CD4-positive, alpha-beta T cell treated with Interleukin-6 at 100 ng/mL for 8 hours (primary cell): ENCODE results near the gene RSF1.
"Not testable (repeated sequence)": the region's sequence is repeated elsewhere in the genome, so short reads cannot be mapped to it uniquely, and the experiment has no call there.

ENCODE experiments used
- DNase-seq: peaks from one replicate; pipeline ENCODE4 v3.0.0-alpha.2; 2020; ENCODE audit warnings: mixed read lengths, low spot score

RSF1 gene, protein sequence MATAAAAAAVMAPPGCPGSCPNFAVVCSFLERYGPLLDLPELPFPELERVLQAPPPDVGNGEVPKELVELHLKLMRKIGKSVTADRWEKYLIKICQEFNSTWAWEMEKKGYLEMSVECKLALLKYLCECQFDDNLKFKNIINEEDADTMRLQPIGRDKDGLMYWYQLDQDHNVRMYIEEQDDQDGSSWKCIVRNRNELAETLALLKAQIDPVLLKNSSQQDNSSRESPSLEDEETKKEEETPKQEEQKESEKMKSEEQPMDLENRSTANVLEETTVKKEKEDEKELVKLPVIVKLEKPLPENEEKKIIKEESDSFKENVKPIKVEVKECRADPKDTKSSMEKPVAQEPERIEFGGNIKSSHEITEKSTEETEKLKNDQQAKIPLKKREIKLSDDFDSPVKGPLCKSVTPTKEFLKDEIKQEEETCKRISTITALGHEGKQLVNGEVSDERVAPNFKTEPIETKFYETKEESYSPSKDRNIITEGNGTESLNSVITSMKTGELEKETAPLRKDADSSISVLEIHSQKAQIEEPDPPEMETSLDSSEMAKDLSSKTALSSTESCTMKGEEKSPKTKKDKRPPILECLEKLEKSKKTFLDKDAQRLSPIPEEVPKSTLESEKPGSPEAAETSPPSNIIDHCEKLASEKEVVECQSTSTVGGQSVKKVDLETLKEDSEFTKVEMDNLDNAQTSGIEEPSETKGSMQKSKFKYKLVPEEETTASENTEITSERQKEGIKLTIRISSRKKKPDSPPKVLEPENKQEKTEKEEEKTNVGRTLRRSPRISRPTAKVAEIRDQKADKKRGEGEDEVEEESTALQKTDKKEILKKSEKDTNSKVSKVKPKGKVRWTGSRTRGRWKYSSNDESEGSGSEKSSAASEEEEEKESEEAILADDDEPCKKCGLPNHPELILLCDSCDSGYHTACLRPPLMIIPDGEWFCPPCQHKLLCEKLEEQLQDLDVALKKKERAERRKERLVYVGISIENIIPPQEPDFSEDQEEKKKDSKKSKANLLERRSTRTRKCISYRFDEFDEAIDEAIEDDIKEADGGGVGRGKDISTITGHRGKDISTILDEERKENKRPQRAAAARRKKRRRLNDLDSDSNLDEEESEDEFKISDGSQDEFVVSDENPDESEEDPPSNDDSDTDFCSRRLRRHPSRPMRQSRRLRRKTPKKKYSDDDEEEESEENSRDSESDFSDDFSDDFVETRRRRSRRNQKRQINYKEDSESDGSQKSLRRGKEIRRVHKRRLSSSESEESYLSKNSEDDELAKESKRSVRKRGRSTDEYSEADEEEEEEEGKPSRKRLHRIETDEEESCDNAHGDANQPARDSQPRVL (N-terminal part only)

DNA sequence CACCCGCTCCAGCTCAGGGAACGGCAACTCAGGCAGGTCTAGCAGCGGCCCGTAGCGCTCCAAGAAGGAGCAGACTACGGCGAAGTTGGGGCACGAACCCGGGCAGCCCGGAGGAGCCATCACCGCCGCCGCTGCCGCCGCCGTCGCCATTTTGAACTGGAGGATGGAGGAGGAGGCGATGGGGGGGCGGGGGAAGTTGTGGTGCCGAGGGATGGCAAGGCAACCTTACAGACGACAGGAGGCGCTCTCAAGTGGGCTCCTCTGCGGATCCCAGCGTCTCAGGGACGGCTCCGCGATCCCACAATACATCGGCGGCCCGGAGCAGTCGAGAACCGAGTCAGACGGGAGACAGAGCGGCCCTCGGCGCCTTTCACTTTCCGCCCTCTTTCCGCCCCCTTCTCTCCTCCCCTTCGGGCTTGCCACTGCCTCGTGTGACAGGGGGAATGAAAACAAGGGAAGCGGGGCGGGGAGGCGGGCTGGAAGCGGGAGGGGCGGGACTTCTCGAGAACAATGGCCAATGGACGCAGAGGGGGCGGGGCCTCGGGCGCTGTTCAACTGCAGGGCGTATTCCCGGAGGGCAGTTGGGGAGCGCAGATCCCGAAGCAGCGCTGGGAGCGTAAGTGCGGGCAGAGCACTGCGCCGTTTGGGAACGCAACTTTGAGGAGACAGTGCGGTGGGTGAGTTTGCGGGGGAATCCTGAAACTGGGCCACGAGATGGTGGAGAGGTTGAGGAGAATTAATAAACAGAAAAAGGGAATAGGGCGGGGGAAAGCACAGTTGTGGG is at the start of gene RSF1, which contains the start of gene AAMDC:
Gene RSF1 (minus strand): TSS at position 158 of the 784 bp plus-strand sequence. CDS start 8 bp downstream, at position 150.
Gene AAMDC (plus strand): TSS at position 580 of the 784 bp plus-strand sequence. CDS start 21,353 bp downstream, outside the sequence.
- peak; percentile 98 for DNase-seq

DNA sequence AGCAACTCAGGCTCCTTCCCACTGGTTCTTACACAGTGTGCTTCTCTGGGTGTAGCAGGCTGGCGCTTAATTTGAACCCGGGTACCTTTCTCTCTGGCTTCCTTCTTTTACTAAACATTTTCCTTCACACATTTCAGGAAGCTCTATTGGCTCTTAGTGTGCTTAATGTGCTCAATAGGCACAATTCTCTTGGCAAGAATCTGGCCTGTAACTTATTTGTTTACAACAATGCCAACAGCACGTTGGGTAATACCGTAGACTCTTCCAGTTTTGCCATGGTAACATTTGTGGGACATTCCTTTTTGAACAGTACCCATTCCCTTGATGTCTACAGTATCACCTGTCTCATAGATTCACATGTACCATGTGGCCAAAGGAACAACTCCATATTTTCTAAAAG is 48.2 kb upstream of the RSF1 start:
- no peak for DNase-seq

DNA sequence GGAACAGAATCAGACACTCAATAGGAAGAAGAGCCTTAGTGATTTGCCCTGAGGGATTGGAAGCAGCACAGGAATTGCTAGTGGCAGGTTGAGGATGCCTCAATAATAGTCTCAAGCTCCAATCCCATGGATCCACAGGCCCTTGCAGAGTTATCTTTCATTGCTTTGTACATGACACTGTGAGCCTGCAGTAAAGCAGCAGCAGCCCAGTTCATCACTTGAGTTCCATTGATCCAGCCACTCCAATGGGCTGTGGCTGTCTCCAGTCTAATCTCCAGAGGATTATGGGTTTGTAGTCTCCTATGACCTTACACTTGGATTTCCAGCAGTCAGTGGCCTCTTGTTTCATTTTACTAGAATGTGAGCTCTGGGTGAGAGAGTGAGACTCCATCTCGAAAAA is 45.8 kb upstream of the RSF1 start:
- no peak for DNase-seq

DNA sequence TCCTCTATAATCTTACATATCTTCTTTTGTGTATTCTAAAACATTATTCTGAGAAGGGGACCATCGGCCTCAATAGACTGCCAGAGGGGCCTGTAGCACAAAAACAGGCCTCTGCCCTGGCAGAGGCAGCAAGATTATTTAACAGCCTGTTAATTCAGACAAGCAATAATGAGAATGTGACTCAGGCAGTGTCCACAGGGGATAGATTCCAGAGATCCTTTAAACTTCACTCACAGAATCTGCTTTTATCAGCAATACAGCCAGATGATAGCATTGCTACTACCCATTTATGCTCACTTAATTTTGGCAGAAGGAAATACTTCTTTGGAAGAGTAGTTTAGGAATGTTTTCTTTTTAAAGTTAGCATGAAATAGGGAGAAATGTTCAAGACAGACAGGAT is 45.3 kb upstream of the RSF1 start:
- DNase-seq: no peak

DNA sequence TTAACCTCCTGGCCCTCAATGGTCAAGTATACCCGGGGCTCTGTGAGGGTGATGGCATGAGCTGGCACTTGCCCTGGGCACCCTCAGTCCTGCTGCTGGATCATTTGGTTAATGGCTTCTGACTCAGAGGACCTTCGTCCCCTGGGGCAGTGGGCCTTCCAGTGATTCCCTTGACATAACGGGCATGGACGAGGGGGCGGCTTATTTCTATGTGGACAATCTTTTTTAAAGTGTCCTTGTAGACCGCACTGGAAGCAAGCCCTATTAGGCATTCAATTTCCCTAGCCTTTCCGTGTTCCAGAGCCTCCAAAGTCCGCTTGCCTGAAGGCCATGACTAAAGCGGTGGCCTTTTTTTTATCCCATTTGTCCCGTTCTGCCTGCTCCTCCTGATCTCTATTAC is 40.9 kb upstream of the RSF1 start:
- not testable (repeated sequence) for DNase-seq

DNA sequence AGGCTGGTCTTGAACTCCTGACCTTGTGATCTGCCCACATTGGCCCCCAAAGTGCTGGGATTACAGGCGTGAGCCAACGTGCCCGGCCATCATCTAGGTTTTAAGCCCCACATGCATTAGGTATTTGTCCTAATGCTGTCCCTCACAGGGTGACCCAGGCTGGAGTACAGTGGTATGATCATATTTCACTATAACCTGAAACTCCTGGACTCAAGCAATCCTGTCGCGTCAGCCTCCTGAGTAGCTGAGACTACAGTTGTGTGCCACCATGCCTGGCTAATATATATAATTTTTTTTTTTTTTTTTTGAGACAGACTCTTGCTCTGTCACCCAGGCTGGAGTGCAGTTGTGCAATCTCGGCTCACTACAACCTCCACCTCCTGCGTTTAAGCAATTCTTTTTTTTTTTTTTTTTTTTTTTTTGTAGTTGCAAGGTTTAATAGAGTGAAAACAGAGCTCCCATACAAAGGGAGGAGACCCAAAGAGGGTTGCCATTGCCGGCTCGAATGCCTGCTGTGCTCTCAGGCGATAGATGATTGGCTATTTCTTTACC is 37.5 kb upstream of the RSF1 start:
- DNase-seq: not testable (repeated sequence)

DNA sequence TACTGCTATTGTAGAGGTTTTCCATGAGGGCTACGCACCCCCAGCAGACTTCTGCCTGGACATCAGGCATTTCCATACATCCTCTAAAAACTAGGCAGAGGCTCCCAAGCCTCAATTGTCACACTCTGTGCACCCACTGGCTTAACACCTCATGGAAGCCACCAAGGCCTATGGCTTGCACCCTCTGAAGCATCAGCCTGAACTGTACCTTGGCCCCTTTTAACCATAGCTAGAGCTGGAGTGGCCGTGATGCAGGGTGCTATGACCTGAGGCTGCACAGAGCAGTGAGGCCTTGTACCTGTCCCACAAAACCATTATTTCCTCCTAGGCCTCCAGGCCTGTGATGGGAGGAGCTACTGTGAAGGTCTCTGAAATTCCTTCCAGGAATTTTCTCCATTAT is 34.3 kb upstream of the RSF1 start:
- DNase-seq: no peak

DNA sequence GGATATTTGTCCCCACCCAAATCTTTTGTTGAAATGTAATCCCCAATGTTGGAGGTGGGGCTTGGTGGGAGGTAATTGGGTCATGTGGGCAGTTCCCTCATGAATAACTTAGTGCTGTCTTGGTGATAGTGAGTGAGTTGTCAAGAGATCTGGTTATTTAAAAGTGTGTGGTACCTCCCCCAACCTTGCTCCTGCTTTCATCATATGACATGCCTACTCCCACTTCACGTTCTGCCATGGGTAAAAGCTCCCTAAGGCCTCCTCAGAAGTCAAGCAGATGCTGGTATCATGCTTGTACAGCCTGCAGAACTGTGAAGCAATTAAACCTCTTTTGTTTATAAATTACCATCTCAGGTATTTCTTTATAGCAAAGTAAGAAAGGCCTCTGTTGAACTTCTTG is 31.0 kb upstream of the RSF1 start:
- no peak for DNase-seq

DNA sequence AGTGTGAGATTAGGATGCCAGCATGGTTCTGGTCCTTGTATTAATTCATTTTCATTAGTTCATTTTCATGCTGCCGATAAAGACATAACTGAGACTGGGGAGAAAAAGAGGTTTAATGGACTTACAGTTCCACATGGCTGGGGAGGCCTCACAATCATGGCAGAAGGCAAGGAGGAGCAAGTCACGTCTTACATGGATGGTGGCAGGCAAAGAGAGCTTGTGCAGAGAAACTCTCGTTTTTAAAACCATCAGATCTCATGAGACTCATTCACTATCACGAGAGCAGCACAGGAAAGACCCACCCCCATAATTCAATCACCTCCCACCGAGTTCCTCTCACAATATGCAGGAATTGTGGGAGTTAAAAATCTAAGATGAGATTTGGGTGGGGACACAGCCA is 23.2 kb upstream of the RSF1 start:
- DNase-seq: not testable (repeated sequence)

DNA sequence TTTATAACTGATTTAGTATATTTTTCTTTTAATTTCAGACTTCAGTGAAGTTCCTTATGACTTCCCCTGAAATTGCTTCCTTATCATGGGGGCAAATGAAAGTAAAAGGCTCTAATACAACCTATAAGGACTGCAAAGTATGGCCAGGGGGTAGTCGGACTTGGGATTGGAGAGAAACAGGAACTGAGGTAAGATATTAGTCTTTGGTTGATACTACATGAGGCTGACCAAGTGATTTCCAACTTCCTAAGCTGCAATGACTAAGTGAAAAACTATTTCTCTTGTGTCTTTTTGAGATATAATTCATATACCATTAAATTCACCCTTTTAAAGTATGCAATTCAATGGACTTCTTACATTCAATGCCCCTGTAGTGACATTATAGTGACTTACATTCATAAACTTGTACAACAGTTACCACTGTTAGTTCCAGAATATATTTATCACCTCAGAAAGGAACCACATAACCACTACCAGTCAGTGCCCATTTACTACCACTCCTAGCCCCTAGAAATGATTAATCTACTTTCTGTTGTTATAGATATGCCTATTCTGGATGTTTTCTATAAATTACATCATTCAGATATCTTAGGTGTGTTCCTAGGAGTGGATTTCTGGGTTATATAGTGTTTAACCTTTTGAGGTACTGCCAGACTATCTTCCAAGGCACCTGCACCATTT is 22.1 kb upstream of the RSF1 start:
- DNase-seq: no peak

DNA sequence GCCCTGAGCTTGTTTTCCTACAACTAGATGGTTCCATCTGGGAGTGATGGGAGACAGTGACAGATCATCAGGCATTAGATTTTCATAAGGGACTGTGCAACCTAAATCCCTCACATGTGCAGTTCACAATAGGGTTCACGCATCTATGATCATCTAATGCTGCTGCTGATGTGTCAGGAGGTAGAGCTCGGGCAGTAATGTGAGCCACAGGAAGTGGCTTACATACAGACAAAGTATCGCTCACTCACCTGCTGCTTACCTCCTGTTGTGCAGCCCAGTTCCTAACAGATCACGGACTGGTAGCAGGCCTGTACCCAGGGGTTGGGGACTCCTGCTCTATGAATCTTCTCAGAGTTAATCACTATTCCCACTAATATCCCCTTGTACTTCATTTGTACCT is 12.8 kb upstream of the RSF1 start:
- DNase-seq: no peak

DNA sequence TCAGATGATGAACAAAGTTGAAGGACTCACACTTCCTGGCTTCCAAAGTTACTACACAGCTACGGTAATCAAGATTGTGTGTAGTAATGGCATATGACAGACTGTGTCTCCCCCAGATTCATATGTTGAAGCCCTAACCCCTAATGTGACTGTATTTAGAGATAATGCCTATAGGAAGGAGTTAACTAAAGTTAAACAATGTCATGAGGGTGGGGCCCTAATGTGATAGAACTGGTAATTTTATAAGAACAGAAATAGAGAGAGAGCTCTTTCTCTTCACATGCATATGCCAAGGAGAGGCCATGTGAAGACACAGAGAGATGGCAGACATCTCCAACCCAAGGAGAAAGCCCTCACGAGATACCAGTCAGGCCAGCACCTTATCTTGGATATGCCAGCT is 8.4 kb upstream of the RSF1 start:
- DNase-seq: no peak

DNA sequence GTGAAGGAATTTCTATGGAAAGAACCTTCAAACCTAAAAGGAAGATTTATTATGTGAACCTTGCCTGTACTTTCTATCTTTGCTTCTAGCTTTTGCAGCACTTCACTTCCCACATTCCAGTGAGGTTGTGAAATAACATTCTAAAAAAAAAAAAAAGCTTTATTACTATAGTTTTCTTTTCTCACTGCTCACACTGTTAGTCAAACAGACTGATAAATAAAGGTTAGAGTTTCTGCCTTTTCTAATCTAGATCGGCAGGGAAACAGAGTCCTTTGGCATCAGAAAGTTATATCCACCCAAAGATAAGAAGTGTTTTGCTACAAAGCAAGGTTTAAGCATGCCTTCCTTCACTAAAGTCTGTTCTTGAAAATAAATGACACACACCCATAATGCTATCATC is 3.3 kb upstream of the RSF1 start:
- no peak for DNase-seq

DNA sequence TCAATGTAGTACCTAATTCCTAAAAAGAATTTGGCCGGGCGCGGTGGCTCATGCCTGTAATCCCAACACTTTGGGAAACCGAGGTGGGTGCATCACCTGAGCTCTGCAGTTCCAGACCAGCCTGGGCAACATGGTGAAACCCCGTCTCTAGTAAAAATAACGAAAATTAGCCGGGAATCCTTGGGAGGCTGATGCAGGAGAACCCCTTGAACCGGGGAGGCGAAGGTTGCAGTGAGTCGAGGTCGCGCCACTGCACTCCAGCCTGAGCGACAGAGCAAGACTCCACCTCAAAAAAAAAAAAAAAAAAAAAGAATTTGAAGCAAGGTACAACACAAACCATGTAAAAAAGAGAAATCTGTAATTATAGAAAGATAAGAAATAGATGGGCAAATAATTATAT is 1.6 kb upstream of the RSF1 start:
- DNase-seq: not testable (repeated sequence)

DNA sequence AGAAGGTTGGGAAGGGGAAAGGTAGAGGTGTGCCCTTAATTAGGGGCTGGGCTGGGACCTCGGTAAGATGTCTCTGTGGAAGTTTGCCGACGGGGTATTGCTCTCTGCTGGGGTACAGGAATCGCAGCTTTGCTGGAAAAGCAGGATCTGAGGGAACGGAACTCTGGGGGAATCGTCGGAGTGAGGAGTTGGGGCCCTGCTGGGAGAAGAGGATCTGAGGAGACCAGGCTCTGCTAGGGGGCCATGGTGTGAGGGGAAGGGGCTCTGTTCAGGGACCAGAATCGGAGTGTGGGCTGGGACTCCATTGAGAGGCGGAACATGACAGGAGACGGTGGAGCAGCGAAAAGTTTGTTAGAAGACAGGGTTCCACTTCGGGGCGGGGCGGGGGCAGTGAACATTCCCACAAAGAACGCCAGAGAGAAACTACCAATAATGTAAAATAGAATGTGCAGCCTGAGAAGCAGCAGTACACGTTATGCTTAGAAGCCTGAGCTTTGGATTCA is 878 bp upstream of the RSF1 start:
- DNase-seq: no peak

DNA sequence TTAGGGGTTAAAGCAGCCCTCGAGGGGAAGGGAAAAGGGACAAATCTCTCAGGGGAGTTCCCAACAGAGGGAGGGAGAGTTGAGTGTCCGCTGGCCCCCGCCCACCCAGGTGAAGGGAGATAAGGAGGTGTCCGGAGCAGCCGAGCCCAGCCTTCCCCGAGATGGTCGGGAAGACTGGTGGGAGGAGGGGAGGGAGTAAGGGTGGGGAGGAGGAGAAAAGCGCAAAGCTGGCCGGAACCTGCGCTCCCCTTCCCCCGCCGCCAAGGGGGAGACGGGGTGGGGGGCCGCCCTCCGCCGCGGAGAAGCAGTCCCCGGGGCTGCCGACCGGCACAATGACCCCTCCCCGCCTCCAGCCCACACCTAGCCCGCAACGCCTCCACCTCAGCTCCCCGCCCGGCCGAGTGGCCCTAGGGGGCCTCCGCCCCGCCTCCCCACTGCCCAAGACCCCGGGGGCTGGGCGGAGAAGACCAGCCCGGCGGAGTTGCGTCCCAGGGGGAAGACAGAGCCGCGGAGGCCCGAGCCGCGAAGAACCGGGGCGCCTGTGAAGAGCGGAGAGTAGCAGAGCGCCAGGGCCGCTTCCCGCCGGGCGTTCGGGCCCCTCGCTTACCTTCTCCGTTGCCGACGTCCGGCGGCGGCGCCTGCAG is 479 bp downstream of the RSF1 start:
- peak; percentile 15 for DNase-seq

DNA sequence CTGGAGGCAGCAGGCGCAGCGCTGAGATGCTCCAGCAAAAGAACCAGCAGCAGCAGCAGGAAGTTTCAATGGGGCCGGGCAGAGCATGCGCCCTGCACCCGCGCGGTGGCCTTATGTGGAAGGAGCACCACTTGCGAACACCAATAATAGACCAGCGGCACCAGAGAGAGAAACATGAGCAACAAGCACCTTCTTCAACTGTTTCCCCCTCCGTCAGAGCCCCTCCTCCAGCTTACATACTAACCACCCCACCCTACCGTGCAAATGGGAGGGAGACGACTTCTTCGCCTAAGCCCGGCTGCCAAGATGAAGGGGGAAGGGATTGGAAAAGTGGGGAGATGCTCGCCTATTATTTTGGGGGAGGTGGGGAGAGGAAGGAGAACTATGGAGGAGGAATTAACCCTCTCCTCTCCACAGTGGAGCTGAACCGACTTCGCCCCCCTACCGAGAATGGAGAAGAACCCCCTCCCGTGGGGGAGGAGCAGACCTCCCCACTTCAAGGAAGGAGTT is 1.1 kb downstream of the RSF1 start:
- peak; percentile 87 for DNase-seq

DNA sequence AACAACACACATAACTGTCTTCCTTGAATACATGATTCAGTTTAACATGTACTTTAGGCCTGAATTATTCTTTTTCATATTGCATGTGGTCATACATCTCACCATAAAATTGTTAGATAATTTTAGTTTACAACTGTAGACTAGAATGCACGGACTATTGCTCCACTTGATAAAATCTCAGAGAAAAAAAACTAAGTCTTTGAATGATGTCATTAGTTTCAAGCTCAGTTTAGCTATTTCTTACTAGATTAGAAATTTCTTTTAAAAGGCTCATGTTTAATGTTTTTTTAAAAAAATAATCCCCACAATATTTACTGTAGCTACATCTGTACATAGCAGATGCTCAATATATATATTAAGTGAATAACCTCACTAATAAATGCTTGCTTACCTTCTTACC is 5.1 kb downstream of the RSF1 start:
- no peak for DNase-seq

DNA sequence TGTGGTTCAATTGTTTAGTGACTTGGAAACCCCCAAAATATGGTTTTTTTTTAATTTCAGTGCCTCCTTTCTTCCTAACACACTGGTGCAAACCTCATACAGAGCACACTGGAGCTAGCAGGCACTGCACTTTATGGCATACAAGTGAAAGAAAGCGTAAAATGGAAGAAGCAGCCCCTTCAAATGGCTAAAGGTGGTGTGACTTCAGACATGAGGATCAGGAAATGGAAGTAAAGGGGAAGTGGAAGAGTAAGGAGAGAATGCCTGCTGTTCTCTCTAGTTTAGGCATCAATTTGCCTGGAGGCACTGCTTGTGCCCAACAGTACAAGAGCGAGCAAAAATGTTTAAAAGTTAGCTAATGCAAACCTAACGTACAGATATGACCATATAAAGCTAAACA is 5.7 kb downstream of the RSF1 start:
- no peak for DNase-seq
